Measurements from ENCODE around the gene HNRNPA3.
"Not testable (repeated sequence)": the region's sequence is repeated elsewhere in the genome, so short reads cannot be mapped to it uniquely, and the experiment has no call there.

The HNRNPA3 gene

GRCh38 chr2:177212106-177212890, at the start of gene HNRNPA3:
HNRNPA3 (plus strand) TSS chr2:177212794; CDS start chr2:177212800, 6 bp downstream.
- peak; percentile 99 for DNase-seq

- DNase-seq: no peak
These were observed 48.5 kb upstream of the HNRNPA3 start for GRCh38 chr2:177164131-177164530.

GRCh38 chr2:177164584-177165052, 48.0 kb upstream of the HNRNPA3 start:
- peak; percentile 78 for DNase-seq

GRCh38 chr2:177165061-177165583, 47.5 kb upstream of the HNRNPA3 start:
- DNase-seq: peak; percentile 50

GRCh38 chr2:177165721-177166711, 46.6 kb upstream of the HNRNPA3 start:
- peak; percentile 87 for DNase-seq

GRCh38 chr2:177169810-177170514, 42.6 kb upstream of the HNRNPA3 start:
- DNase-seq: peak; percentile 79

GRCh38 chr2:177171418-177171865, 41.2 kb upstream of the HNRNPA3 start:
- peak; percentile 94 for DNase-seq

GRCh38 chr2:177172034-177172880, 40.3 kb upstream of the HNRNPA3 start:
- no peak for DNase-seq

- peak; percentile 71 for DNase-seq
These were observed 38.1 kb upstream of the HNRNPA3 start for GRCh38 chr2:177174486-177174885.

- DNase-seq: no peak
These were observed 36.5 kb upstream of the HNRNPA3 start for GRCh38 chr2:177175917-177176668.

- no peak for DNase-seq
These were observed 33.8 kb upstream of the HNRNPA3 start for GRCh38 chr2:177178797-177179196.

GRCh38 chr2:177179227-177179626, 33.4 kb upstream of the HNRNPA3 start:
- no peak for DNase-seq

- DNase-seq: not testable (repeated sequence)
These were observed 32.9 kb upstream of the HNRNPA3 start for GRCh38 chr2:177179671-177180070.

- DNase-seq: no peak
These were observed 32.2 kb upstream of the HNRNPA3 start for GRCh38 chr2:177180269-177181000.

GRCh38 chr2:177183860-177184259, 28.7 kb upstream of the HNRNPA3 start:
- no peak for DNase-seq

- no peak for DNase-seq
These were observed 28.0 kb upstream of the HNRNPA3 start for GRCh38 chr2:177184606-177185005.

- DNase-seq: not testable (repeated sequence)
These were observed 26.6 kb upstream of the HNRNPA3 start for GRCh38 chr2:177186038-177186437.

GRCh38 chr2:177187631-177188312, 24.8 kb upstream of the HNRNPA3 start:
- DNase-seq: peak; percentile 19
